Measurements from ENCODE around the gene MPZL1.

Gene MPZL1

DNA sequence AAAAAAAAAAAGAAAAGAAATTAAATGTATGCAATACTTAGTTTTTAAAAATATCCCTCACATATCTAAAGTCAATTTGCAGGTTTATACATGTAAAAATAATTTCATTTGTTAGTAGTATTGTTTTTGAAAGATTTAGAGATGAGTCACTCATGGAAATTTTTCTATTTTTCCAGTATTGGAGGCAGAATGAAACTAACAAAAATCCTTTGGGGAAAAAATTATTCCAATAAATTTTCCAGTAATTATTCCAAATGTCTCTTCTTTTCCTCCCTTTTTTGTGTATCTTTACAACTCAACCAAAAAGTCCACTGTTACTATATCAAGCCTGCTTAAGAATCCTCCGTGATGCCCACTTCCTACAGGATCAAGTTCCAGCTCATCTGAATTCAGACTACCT lies 29.9 kb downstream of the MPZL1 start:
- DNase-seq (ENCODE audit: low spot score): no peak

DNA sequence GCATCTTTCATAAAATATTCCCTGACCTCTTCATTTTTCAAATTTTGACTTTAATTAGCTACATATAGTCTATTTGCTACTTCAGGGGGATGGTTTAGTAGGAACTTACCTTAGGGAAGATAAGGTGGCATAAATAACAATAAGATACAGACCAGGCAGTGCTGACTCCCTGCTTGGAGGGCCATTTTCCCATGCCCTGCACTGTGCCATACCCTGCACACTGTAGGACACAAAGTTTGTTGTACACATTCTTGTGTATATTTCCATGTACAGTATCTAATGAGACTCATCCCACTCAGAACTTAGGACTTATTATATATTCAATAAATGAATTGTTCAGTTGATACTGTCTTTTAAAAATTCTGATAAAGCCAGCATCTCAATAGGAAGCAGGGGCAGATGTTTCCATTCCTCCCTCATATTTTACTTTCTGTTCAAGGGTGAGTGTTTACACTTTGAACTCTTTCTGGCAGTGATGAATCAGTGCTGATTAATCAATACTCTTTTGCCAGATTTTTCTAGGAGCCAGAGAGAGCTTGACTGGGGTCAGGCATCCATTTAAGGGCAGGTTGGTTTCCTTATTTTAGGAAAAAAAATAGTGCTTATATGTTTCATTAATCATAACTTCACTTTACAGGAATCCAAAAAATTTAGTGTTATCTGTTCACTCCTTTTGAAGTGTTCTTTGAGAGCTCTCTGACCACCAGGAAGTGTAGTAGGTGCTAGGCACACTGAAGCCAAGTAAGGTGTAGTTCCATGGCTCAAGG lies 30.6 kb downstream of the MPZL1 start:
- no peak for DNase-seq (ENCODE audit: low spot score)

DNA sequence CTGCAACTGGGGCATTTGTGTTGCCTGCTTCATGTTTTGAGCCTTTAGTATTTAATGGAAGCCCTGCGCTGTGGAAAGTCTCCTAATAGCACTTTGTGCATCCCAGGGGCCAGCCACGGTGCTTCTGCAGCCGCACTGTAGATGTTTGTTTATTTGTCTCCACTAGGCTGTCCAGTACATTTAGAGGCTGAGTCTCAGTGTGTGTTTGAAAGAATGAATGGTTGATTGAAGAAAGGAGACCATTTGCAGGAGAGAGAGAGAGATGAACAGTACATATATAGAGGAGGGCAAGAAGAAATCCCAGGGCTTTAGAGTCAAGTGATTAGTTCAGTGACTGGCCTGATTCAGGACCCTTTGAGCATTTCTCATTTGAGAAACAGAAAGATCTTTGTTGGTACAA lies 33.9 kb downstream of the MPZL1 start:
- DNase-seq (ENCODE audit: low spot score): no peak

DNA sequence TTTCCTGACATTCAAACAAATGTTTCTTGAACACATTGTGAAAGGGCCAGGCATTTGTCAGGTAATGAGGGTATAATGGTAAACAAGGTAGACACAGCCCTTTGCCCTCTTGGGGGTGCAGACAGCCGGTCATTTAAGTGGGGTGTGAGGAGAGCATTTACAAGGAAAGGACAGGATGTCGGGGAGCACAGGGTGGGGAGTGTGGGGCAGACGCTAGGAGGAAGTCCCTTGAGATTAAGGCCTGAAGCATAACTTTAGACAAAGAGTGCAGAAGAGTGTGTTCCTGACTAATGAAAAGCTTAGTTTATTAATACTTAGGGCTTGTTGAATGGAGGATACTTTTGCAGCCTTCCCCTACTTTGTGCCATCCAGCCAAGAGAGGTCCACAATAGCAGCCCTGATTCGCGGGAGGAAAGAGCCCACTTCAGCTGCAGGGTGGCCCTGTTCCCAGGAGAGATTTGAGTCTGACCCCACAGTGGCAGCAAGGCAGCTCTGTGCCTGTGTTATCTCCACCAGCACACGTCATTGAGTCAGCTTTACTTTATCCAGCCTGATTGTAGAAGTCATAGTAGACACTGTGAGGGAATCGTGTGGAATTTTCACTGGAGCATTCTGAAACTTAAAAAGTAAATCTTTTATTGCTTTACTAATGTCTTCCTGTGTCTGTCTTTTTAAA lies 35.1 kb downstream of the MPZL1 start:
- no peak for DNase-seq (ENCODE audit: low spot score)

DNA sequence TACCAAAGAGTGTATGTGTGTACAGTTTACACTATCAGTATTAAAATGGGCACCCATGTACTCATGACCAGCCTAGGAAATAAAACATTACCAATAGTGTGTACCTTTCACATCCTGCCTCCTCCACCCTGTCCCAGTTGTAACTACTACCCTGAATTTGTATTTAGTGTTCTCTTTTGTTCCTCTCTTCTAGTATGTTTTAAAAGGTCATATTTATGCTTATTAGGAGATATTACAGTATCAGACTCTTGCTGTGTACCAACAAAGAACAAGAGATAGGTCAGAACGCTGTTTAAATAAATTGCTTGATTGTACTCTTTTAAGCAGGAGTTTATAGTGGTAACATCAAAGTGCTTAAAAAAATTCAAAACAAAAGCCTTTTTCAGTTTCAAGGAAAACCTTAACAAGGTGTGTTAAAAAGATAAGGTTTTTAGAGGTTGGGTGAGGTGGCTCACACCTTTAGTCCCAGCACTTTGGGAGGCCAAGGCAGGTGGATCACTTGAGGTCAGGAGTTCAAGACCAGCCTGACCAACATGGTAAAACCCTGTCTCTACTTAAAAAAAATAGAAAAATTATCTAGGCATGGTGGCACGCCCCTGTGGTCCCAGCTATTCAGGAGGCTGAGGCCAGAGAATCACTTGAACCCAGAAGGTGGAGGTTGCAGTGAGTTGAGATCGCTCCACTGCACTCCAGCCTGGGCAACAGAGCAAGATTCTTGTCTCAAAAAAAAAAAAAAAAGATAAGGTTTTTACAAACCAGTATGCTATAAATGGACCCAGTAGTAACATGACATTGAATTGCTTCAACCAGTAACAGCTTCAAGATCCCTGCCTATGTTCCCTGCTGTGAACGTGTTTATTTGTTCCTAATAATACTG lies 35.9 kb downstream of the MPZL1 start:
- no peak for DNase-seq (ENCODE audit: low spot score)

DNA sequence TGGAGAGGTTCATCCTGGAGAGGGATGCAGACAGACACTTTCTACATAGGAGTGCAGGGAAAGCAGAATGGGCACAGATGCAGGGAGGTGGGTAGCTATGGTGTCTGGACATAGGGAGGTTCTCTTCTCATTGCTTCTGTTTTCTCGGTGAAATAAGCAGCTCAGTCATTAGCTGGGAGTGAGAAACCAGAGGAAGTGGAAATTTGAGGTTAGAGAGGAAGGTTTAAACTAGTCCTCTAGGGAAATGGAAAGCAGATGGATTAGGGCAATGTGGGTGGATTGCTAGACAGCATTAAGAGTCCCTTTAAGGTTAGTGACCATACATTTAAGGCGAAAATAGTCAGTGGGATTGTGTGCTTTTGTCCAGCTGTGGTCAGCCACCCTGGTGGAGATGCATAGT lies 39.6 kb downstream of the MPZL1 start:
- DNase-seq (ENCODE audit: low spot score): no peak

DNA sequence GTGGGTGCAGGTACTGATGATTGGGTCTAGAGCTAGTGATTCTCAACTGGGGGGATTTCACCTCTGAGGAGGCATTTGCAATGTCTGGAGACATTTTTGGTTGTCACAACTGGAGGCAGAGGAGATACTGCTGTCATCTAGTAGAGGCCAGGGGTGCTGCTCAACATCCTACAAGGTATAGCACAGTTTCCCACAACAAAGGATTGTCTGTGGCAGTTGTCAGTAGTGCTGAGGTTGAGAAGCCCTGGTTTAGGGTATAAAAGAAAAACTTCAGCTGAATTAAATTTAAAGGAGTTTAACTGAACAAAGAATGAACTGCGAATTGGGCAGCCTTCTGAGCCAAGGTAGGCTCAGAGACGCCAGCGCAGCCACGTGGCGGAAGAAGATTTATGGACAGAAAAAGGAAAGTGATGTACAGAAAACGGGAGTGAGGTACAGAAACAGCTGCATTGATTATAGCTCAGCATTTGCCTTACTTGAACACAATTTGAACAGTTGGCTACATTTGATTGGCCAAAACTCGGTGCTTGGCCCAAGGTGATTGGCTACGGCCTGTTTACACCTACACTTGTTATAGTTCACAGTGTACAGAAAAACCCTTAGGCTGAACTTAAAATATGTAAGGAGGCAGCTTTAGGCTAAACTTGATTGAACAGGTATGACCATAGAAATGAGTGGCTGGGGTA lies 40.4 kb downstream of the MPZL1 start:
- DNase-seq (ENCODE audit: low spot score): no peak

DNA sequence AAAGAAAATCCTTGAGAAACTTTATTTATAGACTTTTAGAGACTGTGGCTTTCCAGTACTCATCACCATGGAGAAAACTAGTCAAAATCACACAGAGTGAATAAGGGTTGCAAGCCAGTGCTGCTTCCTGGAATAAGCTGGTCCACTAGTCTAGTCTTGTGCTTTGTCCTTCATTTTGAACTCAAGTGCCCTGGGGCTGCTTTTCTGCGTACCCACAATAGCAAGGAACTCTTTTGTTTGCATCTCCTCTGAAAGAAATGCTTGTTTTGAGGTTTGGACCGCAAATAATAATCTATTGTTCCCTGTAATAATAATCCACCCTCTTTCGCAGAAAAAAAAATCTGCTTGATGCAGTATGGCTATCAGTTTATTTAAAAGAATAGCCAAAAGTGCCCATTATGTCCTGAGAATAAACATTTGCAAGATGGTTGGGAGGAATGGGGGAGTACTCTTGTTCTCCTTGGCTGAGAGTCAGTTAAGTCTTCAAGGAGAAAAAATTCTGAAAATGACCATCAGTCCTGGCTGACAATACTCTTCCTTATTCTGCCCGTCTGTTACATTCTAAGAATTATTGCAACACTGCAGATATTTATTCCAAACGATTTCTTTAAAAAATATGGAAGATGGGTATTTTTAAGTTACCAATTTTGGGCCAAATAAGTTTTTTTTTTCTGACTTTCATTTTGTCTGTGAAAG lies 41.9 kb downstream of the MPZL1 start:
- DNase-seq (ENCODE audit: low spot score): no peak

DNA sequence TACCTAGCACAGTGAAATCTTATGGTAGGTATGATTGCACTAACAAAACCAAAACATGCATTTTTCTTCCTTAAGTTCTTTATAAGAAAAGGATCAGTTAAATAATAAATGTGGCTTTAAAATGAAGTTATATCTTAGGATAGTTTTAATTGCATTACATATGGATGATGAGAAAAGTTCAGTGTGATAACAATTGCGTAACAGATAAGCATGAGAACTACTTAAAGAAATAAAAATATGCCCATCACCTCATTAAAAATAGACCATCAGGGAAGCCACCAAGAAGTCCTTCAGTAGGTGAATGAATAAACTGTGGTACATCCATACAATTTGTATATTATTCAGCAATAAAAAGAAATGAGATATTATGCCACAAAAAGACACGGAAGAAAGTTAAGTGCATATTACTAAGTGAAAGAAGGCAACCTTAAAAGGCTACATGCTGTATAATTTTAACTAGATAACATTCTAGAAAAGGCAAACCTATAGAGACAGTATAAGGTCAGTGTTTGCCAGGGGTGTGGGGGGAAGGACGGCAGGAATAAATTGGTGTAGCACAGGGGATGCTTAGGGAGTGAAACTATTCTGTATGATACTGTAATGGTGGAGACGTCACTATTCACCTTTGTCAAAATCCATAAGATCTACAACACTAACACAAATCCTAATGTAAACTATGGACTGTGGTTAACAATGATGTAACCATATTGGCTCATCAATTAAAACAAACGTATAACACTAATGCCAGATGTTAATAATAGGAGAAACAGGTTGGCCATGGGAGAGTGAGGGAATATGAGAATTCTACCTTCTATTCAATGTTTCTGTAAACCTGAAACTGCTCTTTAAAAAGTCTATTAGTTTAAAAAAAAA lies 42.9 kb downstream of the MPZL1 start:
- no peak for DNase-seq (ENCODE audit: low spot score)

DNA sequence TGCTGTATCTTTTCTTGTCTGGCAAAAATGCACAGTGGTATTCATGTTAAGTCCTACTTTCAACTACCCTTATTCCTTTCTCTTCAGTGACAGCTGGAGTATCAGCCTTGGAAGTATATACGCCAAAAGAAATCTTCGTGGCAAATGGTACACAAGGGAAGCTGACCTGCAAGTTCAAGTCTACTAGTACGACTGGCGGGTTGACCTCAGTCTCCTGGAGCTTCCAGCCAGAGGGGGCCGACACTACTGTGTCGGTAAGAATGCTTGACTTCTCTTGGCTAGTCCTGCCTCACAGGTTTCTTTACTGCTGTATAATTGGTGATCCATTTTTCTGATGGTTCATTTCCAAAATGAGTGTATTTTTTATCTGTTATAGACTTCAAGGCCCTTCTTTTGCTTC lies 43.7 kb downstream of the MPZL1 start:
- no peak for DNase-seq (ENCODE audit: low spot score)

DNA sequence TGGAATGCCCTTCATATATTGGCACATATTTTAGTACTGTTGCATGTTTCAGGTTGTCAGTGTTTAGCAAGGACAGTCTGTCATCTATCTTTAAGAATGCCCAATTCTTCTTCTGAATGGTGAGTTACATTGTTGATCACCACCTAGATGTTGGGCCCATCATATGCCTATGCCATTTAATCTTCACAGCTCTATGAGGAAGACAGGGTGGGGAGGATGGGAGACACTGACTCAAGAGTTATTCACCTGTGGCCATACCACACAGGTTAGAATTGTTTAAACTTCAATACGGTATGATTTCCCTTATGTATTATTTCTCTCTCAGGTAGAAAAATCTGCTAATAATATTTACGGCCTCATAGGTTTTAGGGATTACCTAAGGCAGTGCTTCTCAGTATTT lies 44.8 kb downstream of the MPZL1 start:
- DNase-seq (ENCODE audit: low spot score): no peak

DNA sequence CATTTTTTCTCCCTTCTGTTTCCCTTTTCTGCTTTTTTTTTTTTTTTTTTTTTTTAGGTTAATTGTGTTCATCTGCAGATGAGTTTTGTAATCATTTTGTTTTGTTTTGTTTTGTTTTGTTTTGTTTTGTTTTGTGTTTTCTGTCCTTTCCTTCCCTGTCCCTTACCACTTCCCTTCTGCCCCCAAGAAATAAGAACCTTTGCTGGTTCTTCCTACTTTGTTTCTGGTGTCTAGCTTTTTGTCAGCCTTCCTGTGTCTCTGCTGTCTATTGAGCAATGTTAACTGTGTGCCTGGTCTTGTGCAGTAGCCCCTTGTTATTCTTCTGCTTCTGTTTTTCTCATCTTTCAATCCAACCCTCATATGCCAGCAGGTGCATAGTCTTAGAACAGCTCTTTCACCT lies 46.0 kb downstream of the MPZL1 start:
- DNase-seq (ENCODE audit: low spot score): no peak

DNA sequence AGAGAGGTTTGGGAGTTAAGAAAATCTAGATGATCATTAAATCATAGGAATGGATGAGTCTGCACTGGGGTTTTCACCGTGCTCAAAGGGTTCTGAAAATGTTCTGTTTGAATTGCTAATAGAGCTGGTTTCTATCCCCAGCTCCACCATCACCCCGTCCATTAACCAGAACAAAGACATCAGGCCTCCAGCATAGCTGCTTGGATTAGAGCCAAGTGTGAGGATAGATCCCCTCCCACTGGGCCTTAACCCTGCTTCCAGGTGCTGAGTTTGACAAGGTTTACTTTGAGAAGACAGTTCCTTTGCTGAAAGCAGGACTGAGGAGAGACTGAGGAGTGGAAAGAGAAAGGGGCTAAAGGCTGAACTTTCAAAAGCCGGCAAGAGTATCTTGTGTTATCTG lies 48.3 kb downstream of the MPZL1 start:
- DNase-seq (ENCODE audit: low spot score): no peak

DNA sequence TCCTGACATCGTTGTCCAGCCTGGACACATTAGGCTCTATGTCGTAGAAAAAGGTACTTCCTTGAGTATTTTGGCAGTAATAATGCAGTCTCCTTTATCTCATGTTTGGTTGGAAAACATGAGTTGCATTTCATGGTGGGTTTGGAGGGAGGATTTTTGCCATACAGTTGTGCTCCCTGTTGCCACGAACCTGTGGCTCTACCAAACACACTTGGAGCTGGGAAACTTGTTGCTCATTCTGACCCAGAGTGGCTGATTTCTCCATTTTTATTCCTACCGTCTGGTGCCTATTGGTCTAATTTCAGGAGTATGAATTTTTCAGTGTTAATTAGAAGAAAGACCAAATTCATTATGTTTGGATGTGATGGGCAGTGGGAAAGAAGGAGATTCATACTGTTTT lies 50.7 kb downstream of the MPZL1 start:
- DNase-seq (ENCODE audit: low spot score): no peak

DNA sequence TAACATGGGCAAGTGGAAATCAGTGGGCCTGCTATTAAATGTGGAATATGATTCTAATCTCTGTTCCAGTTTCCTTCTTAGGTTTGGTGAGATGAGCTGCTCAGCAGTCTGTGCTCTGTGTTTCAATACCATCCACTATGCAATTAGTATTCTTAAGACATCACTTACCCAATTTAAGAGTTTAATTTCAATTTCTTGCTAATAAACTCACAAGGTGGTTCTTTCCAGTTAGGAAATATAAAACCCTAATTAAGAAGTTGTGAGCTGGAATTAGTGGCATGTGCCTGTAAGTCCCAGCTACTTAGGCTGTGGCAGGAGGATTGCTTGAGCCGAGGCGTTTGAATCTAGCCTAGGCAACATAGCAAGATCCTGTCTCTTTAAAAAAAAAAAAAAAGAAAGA lies 51.7 kb downstream of the MPZL1 start:
- no peak for DNase-seq (ENCODE audit: low spot score)

DNA sequence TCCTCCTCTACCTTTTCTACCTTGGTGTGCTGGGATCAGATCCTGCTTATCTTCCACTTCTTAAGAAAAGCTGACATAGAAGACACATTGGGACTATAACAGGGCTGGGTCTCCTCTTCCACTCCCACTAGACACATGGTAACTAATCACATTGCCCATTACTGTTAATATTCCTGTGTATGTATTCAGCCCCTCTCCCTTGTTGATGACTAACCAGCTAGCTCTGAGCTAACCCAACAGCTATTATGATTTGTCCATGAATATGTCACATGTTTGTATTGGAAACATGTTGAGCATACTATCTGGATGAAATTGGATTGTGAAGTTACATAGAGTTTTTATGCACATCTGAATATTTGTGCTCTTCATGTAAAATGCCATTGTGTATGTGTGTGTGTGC lies 52.9 kb downstream of the MPZL1 start:
- no peak for DNase-seq (ENCODE audit: low spot score)

DNA sequence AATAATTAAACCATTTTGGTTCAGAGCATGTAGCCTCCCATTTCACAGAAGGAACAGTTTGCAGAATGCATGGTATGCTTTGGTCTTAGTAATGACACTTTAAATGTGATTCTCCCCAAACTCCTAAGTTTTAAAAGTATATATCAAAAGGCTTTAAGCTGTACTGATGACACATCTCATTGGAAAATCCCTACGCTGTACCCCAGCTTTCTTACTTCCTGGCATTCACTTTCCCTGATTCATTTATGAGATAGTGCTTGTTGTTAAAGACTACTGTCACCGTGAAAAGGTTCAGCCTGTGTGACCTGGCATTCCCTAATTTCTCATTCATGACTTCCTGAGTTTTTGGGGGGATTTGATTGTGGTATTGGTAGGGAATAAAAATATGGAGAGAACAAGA lies 53.4 kb downstream of the MPZL1 start:
- DNase-seq (ENCODE audit: low spot score): no peak

DNA sequence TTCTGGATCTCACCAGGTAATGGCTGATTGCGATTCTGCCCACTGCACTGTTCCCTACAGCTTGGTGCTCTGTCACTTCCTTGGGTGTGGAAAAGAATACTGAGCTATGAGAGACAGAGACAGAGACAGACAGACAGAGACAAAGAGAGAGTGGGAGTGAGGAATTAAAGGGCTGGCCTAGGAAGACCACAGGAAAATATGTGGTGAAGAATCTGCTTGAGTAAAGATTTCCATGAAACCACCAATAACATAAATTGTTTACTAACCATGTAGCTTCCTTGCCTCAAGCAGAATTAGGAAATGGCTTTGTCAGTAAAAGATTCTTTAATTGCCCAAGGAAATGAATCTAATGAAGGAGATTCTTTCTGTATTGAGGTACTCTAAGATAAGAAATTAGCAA lies 54.4 kb downstream of the MPZL1 start:
- DNase-seq (ENCODE audit: low spot score): no peak

DNA sequence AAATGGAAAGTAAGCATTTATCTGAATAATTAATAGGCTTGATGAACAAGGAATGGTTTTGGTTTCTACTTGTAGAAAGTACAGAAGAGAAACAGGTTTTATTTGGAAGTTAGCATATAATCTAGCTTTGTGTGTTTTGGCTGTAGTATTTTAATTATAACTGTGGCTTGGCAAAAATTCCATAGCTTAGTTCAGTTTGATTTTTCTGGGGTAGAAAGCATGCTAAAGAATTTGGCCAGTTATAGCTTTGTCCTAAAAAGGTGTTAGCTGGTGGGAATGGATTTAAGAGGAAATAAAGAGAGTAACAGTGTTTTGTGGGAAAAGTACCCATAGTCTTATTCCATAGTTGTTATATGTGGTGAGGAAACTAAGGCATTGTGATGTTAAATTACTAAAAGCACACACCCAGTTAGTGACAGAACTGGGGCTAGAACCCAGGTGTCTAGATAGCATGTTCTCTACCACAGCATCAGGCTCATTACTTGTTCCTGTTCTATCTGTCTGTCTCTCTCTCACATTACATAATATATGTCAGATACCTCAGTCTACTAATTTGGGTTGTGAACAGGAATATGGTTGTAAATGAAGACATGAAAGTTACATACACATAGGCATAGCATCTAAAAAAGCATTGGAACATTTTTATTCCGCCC lies 55.0 kb downstream of the MPZL1 start:
- no peak for DNase-seq (ENCODE audit: low spot score)

DNA sequence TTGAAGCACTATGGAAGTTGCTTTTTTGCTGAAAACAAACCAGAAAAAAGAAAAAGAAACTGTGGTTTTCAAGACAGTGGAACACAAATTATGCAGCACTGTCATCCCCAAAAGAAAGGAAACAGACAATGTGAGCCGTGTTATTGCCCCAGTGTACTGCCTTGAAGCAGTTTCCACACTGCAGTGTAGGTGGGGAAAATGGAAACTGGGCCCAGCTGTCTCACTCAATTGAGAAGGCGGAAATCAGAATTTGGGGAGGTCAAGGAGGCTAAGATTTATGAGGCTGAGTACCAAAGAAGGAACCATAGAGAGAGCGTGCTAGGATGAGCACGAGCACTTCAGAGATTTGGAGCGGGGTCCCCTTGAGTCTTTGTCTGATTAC lies 55.5 kb downstream of the MPZL1 start:
- DNase-seq (ENCODE audit: low spot score): no peak
